Endothelial cell of umbilical vein (primary cell): ENCODE measurements around the gene CELF2. TPM values are rescaled to one million over a fixed set of nuclear protein-coding genes. Genes with fewer than 3 reads are reported as not detected.

Experiments
- BruUV-seq: library from RNA; stranded (reverse); fragments of 400-500 nt; replicated peaks from 2 replicates; lab custom pipeline; 2021; lab: Mats Ljungman, UMichigan
- CTCF ChIA-PET: fragments of 300-600, 350-600 bp; sonication (Branson Sonifier 250); formaldehyde crosslinking; loops from one replicate; lab custom pipeline; 2021; ENCODE audit warnings: antibody characterized with exemption, inconsistent platforms; lab: Charles Lee
- POLR2A ChIA-PET: fragments of 300-600, 350-600 bp; sonication (Branson Sonifier 250); formaldehyde crosslinking; loops from one replicate; lab custom pipeline; 2021; ENCODE audit warnings: antibody characterized with exemption, inconsistent platforms; lab: Charles Lee
- DNase-seq: peaks from one replicate; pipeline ENCODE4 v3.0.0-alpha.2; 2011; ENCODE audit warnings: low read depth, low spot score
- FAIRE-seq: peaks from 2 replicates; lab custom pipeline; 2011; peaks lifted over from hg19 to GRCh38; lab: Jason Lieb, UNC
- H2AFZ ChIP-seq: 2 replicates; pipeline ENCODE4 v1.6.0; 2012; ENCODE audit warnings: low read depth, low read length, control low read depth, inconsistent platforms
- H3K27ac ChIP-seq: 2 replicates; pipeline ENCODE4 v1.5.1; 2011; ENCODE audit warnings: low read depth, mild to moderate bottlenecking, control low read depth, low read length, moderate library complexity; ENCODE audit not compliant: insufficient read depth
- H3K27me3 ChIP-seq, 2 experiments: 2 replicates each; pipeline versions ENCODE4 v1.6.0 to v1.6.1; 2011; ENCODE audit warnings: low read length in 2 of 2, mixed read lengths in 1 of 2; ENCODE audit not compliant: control insufficient read depth in 2 of 2, insufficient read depth in 2 of 2
- H3K36me3 ChIP-seq, 2 experiments: 2 replicates in 1 of 2; 3 replicates in 1 of 2; pipeline ENCODE4 v1.5.1; 2011; ENCODE audit warnings: low read length in 2 of 2, mild to moderate bottlenecking in 1 of 2, moderate library complexity in 1 of 2; ENCODE audit not compliant: control insufficient read depth in 2 of 2, insufficient read depth in 2 of 2; ENCODE audit errors: extremely low read depth in 1 of 2
- H3K4me1 ChIP-seq: 3 replicates; pipeline ENCODE4 v1.5.1; 2011; ENCODE audit warnings: mild to moderate bottlenecking, low read length; ENCODE audit not compliant: control insufficient read depth, insufficient read depth; ENCODE audit errors: extremely low read depth
- H3K4me2 ChIP-seq: 2 replicates; pipeline ENCODE4 v1.6.1; 2011; ENCODE audit warnings: low read length, control low read depth, mixed read lengths; ENCODE audit not compliant: insufficient read depth
- H3K4me3 ChIP-seq, 3 experiments: fragments of 200-600 bp in 1 of 3; sonication (generic), shearing (Covaris generic) in 1 of 3; replicated peaks in 1 of 3; 2 replicates each; pipeline ENCODE4 v1.5.1; 2011 to 2016; ENCODE audit warnings: control low read depth in 3 of 3, low read length in 3 of 3, mild to moderate bottlenecking in 2 of 3, inconsistent platforms in 1 of 3, low read depth in 1 of 3, moderate library complexity in 1 of 3; ENCODE audit not compliant: insufficient read depth in 1 of 3
- H3K79me2 ChIP-seq: 2 replicates; pipeline ENCODE4 v1.6.0; 2012; ENCODE audit warnings: low read length, inconsistent platforms; ENCODE audit not compliant: control insufficient read depth, insufficient read depth
- H3K9ac ChIP-seq: replicated peaks from 2 replicates; pipeline ENCODE3; 2011; ENCODE audit warnings: low read length, control low read depth; ENCODE audit not compliant: insufficient read depth; ENCODE audit errors: extremely low read depth
- H3K9me1 ChIP-seq: replicated peaks from 3 replicates; pipeline ENCODE4 v1.6.0; 2011; ENCODE audit warnings: mild to moderate bottlenecking, low read length; ENCODE audit not compliant: control insufficient read depth, insufficient read depth; ENCODE audit errors: extremely low read depth
- H3K9me3 ChIP-seq: replicated peaks from 2 replicates; pipeline ENCODE4 v1.5.1; 2012; ENCODE audit warnings: low read length, inconsistent platforms; ENCODE audit not compliant: control insufficient read depth, insufficient read depth
- H4K20me1 ChIP-seq: replicated peaks from 2 replicates; pipeline ENCODE3; 2011; ENCODE audit warnings: mild to moderate bottlenecking, low read length; ENCODE audit not compliant: control insufficient read depth, insufficient read depth; ENCODE audit errors: extremely low read depth
- EZH2 ChIP-seq: IDR thresholded peaks from 2 replicates; pipeline ENCODE4 v1.6.1; 2012; ENCODE audit warnings: borderline replicate concordance, low read depth, mild to moderate bottlenecking, moderate library complexity, low read length, inconsistent platforms; ENCODE audit not compliant: severe bottlenecking
- FOS ChIP-seq: IDR thresholded peaks from 2 replicates; pipeline ENCODE4 v1.6.1; 2011; ENCODE audit warnings: mild to moderate bottlenecking, low read length, moderate library complexity, borderline replicate concordance; ENCODE audit not compliant: insufficient read depth
- JUN ChIP-seq: IDR thresholded peaks from 2 replicates; pipeline ENCODE4 v1.6.1; 2011; ENCODE audit warnings: borderline replicate concordance, low read depth; ENCODE audit not compliant: insufficient read length, insufficient read depth
- MAX ChIP-seq: IDR thresholded peaks from 2 replicates; pipeline ENCODE4 v1.6.1; 2011; ENCODE audit not compliant: insufficient read depth, insufficient read length
- MYC ChIP-seq: IDR thresholded peaks from one replicate; pipeline ENCODE4 v1.6.1; 2011; ENCODE audit warnings: mild to moderate bottlenecking, low read depth, low read length
- POLR2A ChIP-seq: IDR thresholded peaks from 2 replicates; pipeline ENCODE4 v1.6.1; 2012; ENCODE audit warnings: low read depth, mild to moderate bottlenecking, control low read depth, low read length
- POLR2AphosphoS5 ChIP-seq: IDR thresholded peaks from 2 replicates; pipeline ENCODE4 v1.6.1; 2012; ENCODE audit warnings: low read depth, mild to moderate bottlenecking, control low read depth, low read length, moderate library complexity; ENCODE audit not compliant: insufficient read depth
- dilution Hi-C: fragments of 300-500 bp; cut with MboI; formaldehyde crosslinking; loops from one replicate; pipeline ENCODE4 v1.15.0; 2019; ENCODE audit warnings: low sequenced_read_pairs; ENCODE audit not compliant: extremely low pct_ligation_motif_present
- intact Hi-C: fragments of 100-400 bp; cut with micrococcal nuclease; formaldehyde crosslinking; loops from one replicate; pipeline ENCODE4 v1.10.0; 2022
- polyA plus RNA-seq, 4 experiments: library from polyadenylated mRNA; depleted of rRNA in 3 of 4; stranded (reverse) in 3 of 4; unstranded in 1 of 4; fragments of >200 nt; gene quantifications; 2 replicates each; pipeline versions ENCODE4 v1.2.1 to v1.2.3, GENCODE V29; 2011 to 2012; ENCODE audit warnings: missing spikeins in 1 of 4
- total RNA-seq: library from RNA; stranded (reverse); gene quantifications from 2 replicates; pipeline ENCODE4 v1.2.3, GENCODE V29; 2021
- TF ChIP-seq, protein P1 (sequence below), 2 donors: IDR thresholded peaks; 1 replicate in 1 of 2; 2 replicates in 1 of 2; pipeline ENCODE4 v1.5.1; 2011; ENCODE audit warnings: low read length in 2 of 2, mild to moderate bottlenecking in 2 of 2, moderate library complexity in 2 of 2, control low read depth in 1 of 2, inconsistent platforms in 1 of 2, low read depth in 1 of 2; ENCODE audit not compliant: insufficient read depth in 1 of 2; ENCODE audit errors: extremely low read depth in 1 of 2

The CELF2 gene
- total and polyA plus RNA-seq, 2 donors (not counting 3 experiments of a cell fraction or from before 2014, with no cell fraction given): 21.6 to 42.6 TPM

DNA sequence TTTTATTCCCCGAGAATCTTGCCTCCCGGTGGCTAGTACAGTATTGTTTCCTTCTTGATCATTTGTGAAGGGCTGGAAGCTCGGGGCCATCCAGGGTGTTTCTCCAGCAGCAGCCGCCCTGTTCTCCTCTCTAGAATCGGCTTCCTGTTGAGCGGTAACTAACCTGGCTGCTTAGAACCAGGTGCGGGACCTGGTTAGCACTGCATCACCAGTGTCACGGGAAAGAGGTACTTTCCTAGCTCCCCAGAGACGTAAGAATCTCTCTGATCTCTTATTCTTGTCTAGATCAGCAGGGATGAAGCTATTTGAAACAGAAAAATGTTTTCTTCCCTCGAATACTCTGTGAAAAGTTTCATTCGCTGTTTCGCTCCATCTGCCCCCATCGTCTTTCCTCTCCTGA, 239.2 kb downstream of the CELF2 start:
- H4K20me1 ChIP-seq: no peaks in the 10 kb centered on the region
- intact Hi-C loops (no loop called here), dilution Hi-C loops (no loop called here)
- H2AFZ ChIP-seq: no peak overlapping the region
- H3K27me3 ChIP-seq: no peaks in the 10 kb centered on the region
- DNase-seq: no peak
- no TSS peak for BruUV-seq
- no peaks in the 10 kb centered on the region for H3K36me3 ChIP-seq
- H3K9me1 ChIP-seq: no peaks in the 10 kb centered on the region
- TF ChIP-seq JUN: no peak
- no peak for TF ChIP-seq POLR2A
- TF ChIP-seq FOS: no peak
- TF ChIP-seq POLR2AphosphoS5: no peak
- TF ChIP-seq MYC: no peak
- no peak for TF ChIP-seq MAX
- TF ChIP-seq EZH2: no peak
- TF ChIP-seq, protein P1, sequence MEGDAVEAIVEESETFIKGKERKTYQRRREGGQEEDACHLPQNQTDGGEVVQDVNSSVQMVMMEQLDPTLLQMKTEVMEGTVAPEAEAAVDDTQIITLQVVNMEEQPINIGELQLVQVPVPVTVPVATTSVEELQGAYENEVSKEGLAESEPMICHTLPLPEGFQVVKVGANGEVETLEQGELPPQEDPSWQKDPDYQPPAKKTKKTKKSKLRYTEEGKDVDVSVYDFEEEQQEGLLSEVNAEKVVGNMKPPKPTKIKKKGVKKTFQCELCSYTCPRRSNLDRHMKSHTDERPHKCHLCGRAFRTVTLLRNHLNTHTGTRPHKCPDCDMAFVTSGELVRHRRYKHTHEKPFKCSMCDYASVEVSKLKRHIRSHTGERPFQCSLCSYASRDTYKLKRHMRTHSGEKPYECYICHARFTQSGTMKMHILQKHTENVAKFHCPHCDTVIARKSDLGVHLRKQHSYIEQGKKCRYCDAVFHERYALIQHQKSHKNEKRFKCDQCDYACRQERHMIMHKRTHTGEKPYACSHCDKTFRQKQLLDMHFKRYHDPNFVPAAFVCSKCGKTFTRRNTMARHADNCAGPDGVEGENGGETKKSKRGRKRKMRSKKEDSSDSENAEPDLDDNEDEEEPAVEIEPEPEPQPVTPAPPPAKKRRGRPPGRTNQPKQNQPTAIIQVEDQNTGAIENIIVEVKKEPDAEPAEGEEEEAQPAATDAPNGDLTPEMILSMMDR (IDR thresholded peaks at IDR 0.05; ENCODE audit: extremely low read depth in 1 of 2, insufficient read depth in 1 of 2, low read depth in 1 of 2, low read length in 2 of 2): no peak
- no peak overlapping the region for H3K9ac ChIP-seq
- no peaks in the 10 kb centered on the region for H3K79me2 ChIP-seq
- POLR2A ChIA-PET: no interaction called here
- no peak overlapping the region for H3K4me3 ChIP-seq
- no peak for FAIRE-seq
- no peaks in the 10 kb centered on the region for H3K9me3 ChIP-seq
- CTCF ChIA-PET: interaction anchor here (2.4 kb wide), 1 partner anchor 14 kb away, joined by 9 read pairs; no protein-coding TSS in a partner anchor
- no peak overlapping the region for H3K4me2 ChIP-seq
- H3K4me1 ChIP-seq: no peaks in the 10 kb centered on the region
- no peak overlapping the region for H3K27ac ChIP-seq
